HG03175 (cell line): Measurements from ENCODE around the gene ADORA2A.
"Not testable (repeated sequence)": the region's sequence is repeated elsewhere in the genome, so short reads cannot be mapped to it uniquely, and the experiment has no call there.

Experiments used
- ATAC-seq: cut with Tn5 transposase; IDR thresholded peaks from one replicate; pipeline ENCODE4 v1.9.1; 2021; ENCODE audit warnings: mild to moderate bottlenecking, moderate library complexity; ENCODE audit not compliant: unreplicated experiment

The ADORA2A gene

DNA sequence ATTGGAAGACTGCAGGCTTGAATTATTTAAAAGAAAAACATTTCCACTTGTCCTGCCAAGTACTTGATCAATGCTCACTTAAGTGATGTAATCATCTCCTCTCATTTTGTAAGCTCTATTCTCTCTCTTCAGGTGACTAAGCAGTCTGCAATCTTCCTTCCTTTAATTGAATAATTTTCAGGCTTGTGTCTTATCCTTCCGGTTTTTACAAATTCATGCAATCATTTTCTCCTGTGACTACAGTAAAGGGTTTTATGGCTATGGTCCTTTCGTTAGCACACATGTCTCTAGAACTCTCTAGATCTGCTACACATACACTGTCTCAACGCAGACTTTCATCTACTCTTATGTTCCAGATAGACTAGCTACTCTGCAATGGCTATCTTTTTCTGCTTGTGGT lies 55.2 kb downstream of the ADORA2A start:
- ATAC-seq, result no peak

GRCh38 chr22:24482998-24483397 lies 55.6 kb downstream of the ADORA2A start:
- ATAC-seq, result no peak

GRCh38 chr22:24483976-24484545 lies 56.7 kb downstream of the ADORA2A start:
- no peak for ATAC-seq

- ATAC-seq, result no peak
These were observed 57.8 kb downstream of the ADORA2A start for GRCh38 chr22:24485170-24485569.

- no peak for ATAC-seq
These were observed 58.2 kb downstream of the ADORA2A start for GRCh38 chr22:24485608-24486007.

DNA sequence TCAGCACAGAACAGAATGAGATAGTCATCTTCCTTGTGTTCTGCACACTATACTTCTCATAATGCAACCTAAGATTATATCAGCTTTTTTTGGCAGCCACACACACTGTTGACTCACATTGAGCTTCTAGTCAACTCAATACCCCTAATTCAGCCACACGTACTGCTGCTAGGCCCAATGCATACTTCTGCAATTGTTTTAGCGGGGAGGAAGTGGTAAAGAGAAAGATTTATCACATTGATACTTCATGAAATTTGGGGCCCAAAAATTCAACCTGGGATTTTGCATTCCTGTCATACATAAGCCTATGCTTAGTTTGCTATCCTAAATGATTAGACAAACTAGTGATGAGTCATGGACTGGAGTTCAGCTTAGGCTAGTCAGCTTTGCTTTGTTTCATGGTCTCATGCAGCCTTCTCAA lies 59.1 kb downstream of the ADORA2A start:
- ATAC-seq, result no peak

- ATAC-seq, result no peak
These were observed 61.6 kb downstream of the ADORA2A start for GRCh38 chr22:24489011-24489410.

- ATAC-seq, result not testable (repeated sequence)
These were observed 62.0 kb downstream of the ADORA2A start for GRCh38 chr22:24489434-24489833.
